Loucy (cell line): Measurements from ENCODE around the gene SBF2.

ENCODE experiments used
- CTCF ChIP-seq: fragments of 200-600 bp; sonication (generic); conservative IDR thresholded peaks from 2 replicates; pipeline ENCODE4 v1.5.1; 2014; ENCODE audit warnings: mild to moderate bottlenecking, antibody characterized with exemption, low read length
- EZH2phosphoT487 ChIP-seq: fragments of 200-600 bp; IDR thresholded peaks from 2 replicates; pipeline ENCODE4 v1.6.1; 2018; ENCODE audit warnings: antibody characterized with exemption, mild to moderate bottlenecking, moderate library complexity, borderline replicate concordance

GRCh38 chr11:10331548-10332289 is 37.7 kb upstream of the SBF2 start:
- TF ChIP-seq CTCF (no peak), EZH2phosphoT487 (no peak)
